Kidney epithelial cell (primary cell): ENCODE measurements around the gene FAM114A1. TPM values are rescaled to one million over a fixed set of nuclear protein-coding genes. Genes with fewer than 3 reads are reported as not detected.
A peak's percentile ranks its signal among the peaks of the same experiment; 100 is the strongest.

Experiments used
- DNase-seq: peaks from one replicate; pipeline ENCODE4 v3.0.0-alpha.2; 2010; ENCODE audit warnings: low read depth
- H3K27me3 ChIP-seq: 2 replicates; pipeline ENCODE4 v1.6.0; 2011; ENCODE audit warnings: low read length; ENCODE audit not compliant: control insufficient read depth, insufficient read depth
- H3K36me3 ChIP-seq: 2 replicates; pipeline ENCODE4 v1.5.1; 2011; ENCODE audit warnings: low read length; ENCODE audit not compliant: control insufficient read depth, insufficient read depth
- H3K4me3 ChIP-seq: 2 replicates; pipeline ENCODE4 v1.5.1; 2011; ENCODE audit warnings: low read depth, mild to moderate bottlenecking, control low read depth, low read length
- CTCF ChIP-seq: IDR thresholded peaks from 2 replicates; pipeline ENCODE4 v1.5.1; 2011; ENCODE audit warnings: mild to moderate bottlenecking, moderate library complexity, low read length, control low read depth, inconsistent platforms; ENCODE audit not compliant: insufficient read depth, poor library complexity, severe bottlenecking
- total RNA-seq: library from RNA; depleted of rRNA; stranded (reverse); fragments of >200 nt; gene quantifications from 2 replicates; pipeline ENCODE4 v1.2.3, GENCODE V29; 2015

The FAM114A1 gene
- total RNA-seq, 1 donor from 2014 or later = 53.9 TPM

GRCh38 chr4:38968668-38969067 lies 101.1 kb downstream of the FAM114A1 start:
- H3K4me3 ChIP-seq = no peak overlapping the region
- H3K27me3 ChIP-seq = no peaks in the 10 kb centered on the region
- H3K36me3 ChIP-seq = no peaks in the 10 kb centered on the region
- DNase-seq = no peak
- TF ChIP-seq CTCF = no peak

- no peak for TF ChIP-seq CTCF
- Histone ChIP-seq H3K36me3 (no peaks in the 10 kb centered on the region), H3K27me3 (no peaks in the 10 kb centered on the region), H3K4me3 (no peak overlapping the region)
- DNase-seq = no peak
Measured at GRCh38 chr4:38976308-38976707, 108.7 kb downstream of the FAM114A1 start.

- DNase-seq = no peak
- Histone ChIP-seq H3K27me3 (no peaks in the 10 kb centered on the region), H3K4me3 (no peak overlapping the region), H3K36me3 (no peaks in the 10 kb centered on the region)
- TF ChIP-seq CTCF = no peak
Measured at GRCh38 chr4:38979081-38979480, 111.5 kb downstream of the FAM114A1 start.

- H3K27me3 ChIP-seq = no peaks in the 10 kb centered on the region
- no peaks in the 10 kb centered on the region for H3K36me3 ChIP-seq
- DNase-seq = no peak
- no peak overlapping the region for H3K4me3 ChIP-seq
- TF ChIP-seq CTCF = no peak
Measured at GRCh38 chr4:38979511-38980230, 112.1 kb downstream of the FAM114A1 start.

- Histone ChIP-seq H3K36me3 (no peaks in the 10 kb centered on the region), H3K4me3 (no peak overlapping the region), H3K27me3 (no peaks in the 10 kb centered on the region)
- peak; percentile 56 for DNase-seq
- no peak for TF ChIP-seq CTCF
Measured at GRCh38 chr4:38980903-38981676, 113.5 kb downstream of the FAM114A1 start.
